ENCODE data around the gene NFRKB. TPM values are rescaled to one million over a fixed set of nuclear protein-coding genes. Genes with fewer than 3 reads are reported as not detected.

Gene NFRKB
- total and polyA plus RNA-seq, 10 of the 15 experiments (the other 5 are each of a cell fraction or from before 2014, with no cell fraction given) = 3.7 to 21.7 (median 14.1) TPM

DNA sequence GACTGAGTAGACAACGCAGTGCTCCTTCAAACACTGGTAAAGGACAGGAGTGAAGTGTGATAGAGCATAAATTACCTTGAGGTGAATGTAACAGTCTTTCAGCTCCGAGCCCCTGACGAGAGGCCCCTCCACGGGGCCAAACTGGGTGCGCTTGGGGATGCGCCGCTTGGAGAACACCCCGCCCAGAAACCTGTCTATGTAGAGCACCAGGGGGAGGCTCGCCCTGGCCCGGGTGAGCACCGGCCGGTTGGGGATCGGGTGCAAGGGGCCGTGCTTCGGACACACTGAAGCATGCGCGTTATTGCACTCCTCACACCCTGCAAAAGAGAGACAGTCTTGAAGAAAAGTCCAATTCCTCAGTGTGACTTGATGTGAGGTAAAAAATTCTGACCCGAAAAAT is 49.3 kb upstream of the NFRKB start (continued):
- TF ChIP-seq, protein P1, sequence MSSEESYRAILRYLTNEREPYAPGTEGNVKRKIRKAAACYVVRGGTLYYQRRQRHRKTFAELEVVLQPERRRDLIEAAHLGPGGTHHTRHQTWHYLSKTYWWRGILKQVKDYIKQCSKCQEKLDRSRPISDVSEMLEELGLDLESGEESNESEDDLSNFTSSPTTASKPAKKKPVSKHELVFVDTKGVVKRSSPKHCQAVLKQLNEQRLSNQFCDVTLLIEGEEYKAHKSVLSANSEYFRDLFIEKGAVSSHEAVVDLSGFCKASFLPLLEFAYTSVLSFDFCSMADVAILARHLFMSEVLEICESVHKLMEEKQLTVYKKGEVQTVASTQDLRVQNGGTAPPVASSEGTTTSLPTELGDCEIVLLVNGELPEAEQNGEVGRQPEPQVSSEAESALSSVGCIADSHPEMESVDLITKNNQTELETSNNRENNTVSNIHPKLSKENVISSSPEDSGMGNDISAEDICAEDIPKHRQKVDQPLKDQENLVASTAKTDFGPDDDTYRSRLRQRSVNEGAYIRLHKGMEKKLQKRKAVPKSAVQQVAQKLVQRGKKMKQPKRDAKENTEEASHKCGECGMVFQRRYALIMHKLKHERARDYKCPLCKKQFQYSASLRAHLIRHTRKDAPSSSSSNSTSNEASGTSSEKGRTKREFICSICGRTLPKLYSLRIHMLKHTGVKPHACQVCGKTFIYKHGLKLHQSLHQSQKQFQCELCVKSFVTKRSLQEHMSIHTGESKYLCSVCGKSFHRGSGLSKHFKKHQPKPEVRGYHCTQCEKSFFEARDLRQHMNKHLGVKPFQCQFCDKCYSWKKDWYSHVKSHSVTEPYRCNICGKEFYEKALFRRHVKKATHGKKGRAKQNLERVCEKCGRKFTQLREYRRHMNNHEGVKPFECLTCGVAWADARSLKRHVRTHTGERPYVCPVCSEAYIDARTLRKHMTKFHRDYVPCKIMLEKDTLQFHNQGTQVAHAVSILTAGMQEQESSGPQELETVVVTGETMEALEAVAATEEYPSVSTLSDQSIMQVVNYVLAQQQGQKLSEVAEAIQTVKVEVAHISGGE (CRISPR knock-in tag; IDR thresholded peaks at IDR 0.05) = no peak
- TF ChIP-seq LARP7 (IDR thresholded peaks at IDR 0.05) (no peak), RELA (IDR thresholded peaks at IDR 0.05; ENCODE audit: borderline replicate concordance, partially characterized antibody) (no peak), ZZZ3 (IDR thresholded peaks at IDR 0.05; ENCODE audit: control insufficient read depth, insufficient read length, low read depth) (no peak), RFX5 (IDR thresholded peaks at IDR 0.05; ENCODE audit: low read depth, low read length) (no peak), MTA3 (IDR thresholded peaks at IDR 0.05; ENCODE audit: borderline replicate concordance, low read length) (no peak), SUZ12 (IDR thresholded peaks at IDR 0.05; ENCODE audit: unreplicated experiment) (no peak), GATAD2B (conservative IDR thresholded peaks at IDR 0.05; ENCODE audit: low read depth) (no peak), IKZF2 (IDR thresholded peaks at IDR 0.05) (no peak), HDGF (IDR thresholded peaks at IDR 0.05) (no peak)
- TF ChIP-seq, protein P2, sequence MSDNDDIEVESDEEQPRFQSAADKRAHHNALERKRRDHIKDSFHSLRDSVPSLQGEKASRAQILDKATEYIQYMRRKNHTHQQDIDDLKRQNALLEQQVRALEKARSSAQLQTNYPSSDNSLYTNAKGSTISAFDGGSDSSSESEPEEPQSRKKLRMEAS (IDR thresholded peaks at IDR 0.05; ENCODE audit: low read depth, low read length) = no peak
- TF ChIP-seq, protein P3, sequence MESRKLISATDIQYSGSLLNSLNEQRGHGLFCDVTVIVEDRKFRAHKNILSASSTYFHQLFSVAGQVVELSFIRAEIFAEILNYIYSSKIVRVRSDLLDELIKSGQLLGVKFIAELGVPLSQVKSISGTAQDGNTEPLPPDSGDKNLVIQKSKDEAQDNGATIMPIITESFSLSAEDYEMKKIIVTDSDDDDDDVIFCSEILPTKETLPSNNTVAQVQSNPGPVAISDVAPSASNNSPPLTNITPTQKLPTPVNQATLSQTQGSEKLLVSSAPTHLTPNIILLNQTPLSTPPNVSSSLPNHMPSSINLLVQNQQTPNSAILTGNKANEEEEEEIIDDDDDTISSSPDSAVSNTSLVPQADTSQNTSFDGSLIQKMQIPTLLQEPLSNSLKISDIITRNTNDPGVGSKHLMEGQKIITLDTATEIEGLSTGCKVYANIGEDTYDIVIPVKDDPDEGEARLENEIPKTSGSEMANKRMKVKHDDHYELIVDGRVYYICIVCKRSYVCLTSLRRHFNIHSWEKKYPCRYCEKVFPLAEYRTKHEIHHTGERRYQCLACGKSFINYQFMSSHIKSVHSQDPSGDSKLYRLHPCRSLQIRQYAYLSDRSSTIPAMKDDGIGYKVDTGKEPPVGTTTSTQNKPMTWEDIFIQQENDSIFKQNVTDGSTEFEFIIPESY (IDR thresholded peaks at IDR 0.05) = no peak

Measured in GM12878 (cell line).